NCI-H146 treated with DMSO at 0.1 percent for 48 hours (cell line): ENCODE measurements around the gene BID.

Experiments
- DNase-seq: peaks from one replicate; lab custom pipeline; 2025; ENCODE audit not compliant: unreplicated experiment; lab: John Stamatoyannopoulos, UW

The BID gene

DNA sequence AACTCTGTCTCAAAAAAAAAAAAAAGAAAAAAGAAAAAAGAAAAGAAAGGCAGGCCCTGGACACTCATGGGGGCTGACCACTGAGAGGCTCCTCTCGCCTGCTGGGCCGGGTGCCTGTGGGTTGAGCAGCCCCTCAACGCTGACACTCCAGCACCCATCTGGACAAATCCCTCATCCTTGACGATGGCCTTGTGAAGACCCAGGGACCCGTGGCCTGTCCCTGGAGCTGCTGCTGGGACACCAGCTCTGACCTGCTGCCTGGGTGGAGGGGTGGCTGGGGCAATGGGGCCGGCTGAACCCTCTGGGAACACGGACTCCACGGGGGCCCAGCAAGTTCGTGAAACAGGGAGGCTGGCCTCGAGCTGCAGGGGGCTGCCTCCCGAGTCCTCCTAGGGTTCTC is 10.5 kb upstream of the BID start:
- DNase-seq: no peak

- DNase-seq: no peak
Observed at GRCh38 chr22:17783773-17784480, 9.7 kb upstream of the BID start.

DNA sequence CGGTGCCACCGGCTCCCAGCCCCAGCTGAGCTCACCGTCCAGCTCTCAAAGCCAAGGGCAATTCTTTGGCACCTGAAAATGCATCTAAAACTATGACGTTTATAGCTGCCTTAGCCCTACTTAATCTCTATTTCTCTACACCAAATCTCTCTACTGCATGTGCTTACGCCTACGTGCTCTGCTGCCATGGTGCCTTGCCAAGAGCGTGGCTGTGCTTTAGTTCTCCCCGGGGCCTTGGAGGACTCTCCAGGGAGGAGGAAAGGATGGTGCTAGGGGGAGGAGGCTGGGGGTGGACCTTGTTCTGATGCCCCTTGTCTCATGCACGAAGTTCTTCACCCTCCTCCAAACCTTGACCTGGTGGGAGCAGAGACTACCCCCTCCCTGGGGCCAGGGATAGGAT is 9.0 kb upstream of the BID start:
- DNase-seq: no peak

DNA sequence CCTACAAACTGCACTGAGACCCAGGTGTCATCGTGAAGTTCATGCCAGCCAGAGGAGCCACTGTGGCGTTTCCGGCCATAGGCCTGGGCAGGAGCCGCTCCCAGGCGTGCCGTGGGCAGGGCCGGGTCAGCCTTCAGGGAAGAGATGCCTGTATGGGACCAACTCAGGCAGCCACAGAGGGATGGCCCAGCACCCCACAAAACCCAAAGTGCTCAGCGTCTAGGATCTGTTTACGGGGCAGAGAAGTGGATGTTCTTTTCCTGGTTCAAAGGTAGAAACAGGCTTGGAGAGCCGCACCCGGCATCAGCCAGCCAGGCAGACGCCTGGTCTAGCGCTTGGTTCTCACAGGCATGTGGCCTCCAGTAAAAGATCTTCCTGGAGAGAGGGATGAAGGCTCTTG is 8.4 kb upstream of the BID start:
- DNase-seq: no peak

DNA sequence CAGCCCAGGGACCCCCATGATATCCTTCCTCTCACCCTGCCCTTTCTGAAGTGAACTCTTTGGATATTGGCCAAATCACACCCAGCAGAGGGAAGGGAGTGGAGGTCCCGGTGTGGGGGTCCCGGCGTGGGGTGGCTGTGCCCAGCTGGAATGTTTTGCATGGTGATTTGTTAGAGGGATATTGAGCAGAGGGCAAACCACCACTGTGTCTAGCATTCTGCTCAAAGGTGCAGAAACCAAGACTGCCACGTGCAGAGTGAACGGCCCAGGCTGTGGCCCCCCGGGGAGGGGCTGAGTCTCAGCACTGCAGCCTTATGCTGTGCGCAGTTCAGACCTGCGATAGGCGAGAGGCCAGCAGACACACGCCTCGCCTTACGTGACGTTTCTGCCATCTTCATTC is 7.9 kb upstream of the BID start:
- no peak for DNase-seq

DNA sequence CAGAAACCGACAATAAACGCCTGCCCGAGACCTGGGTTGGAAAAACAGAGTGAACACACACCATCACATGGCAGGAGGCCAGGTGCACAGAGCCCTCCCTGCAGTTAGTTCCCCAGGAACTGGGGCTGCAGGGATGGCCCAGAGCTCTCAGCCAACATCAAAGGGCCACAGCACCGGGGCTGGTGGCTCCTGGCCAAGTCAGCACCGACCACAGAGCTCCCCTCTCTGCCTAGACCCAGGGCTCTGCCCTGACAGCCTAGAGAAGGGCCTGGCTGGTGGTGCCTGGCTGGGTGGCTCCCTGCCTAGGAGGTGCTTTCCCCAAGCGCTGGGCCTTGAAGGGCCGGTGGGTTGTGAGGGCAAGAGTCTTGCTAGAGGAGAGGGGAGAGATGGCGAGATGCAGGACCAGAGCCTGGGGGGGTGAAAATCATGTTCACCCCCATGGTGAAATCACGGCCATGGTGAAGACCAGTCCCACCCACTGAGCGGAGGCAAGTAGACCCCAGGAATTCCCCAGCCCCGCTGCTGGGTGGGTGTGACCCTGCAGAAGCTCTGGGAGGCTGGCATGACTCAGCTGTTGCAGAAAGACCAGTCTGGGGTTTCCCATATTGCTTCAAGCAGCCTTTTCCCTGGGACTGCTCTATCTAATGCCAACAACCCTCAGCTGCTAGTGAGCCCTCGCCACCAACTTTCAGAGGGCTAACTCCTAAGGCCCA is 7.2 kb upstream of the BID start:
- no peak for DNase-seq

- no peak for DNase-seq
Observed at GRCh38 chr22:17780741-17781318, 6.6 kb upstream of the BID start.

DNA sequence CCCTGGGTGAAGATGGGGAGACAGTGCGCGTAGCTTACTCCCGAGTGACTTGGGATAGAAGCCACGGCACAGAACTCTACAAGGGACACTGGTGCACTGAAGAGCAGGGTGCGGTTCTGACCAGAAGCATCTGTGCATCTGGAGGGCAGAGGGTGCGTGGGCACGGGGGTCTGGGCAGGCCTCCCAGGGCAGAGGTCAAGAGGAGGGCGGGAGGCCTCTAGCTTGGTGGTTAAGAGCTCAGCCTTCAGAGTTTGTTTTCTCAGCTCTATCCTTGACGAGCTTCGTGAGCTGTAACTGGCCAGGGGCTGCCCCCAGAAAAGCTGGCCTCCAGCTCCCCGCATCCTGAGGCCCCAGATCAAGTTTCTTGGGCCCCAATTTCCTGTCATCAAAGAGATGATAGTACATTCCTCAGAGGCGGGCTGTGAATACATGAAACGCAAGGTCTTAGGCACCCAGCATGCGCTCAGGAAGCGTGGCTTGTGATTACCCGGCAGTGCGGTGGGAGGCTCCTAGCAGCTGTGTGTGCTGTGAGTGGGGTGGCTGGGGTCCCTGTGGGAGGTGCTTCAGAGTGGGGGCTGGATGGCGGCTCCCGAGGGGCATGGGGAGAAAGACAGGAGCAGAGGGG is 6.0 kb upstream of the BID start:
- no peak for DNase-seq

DNA sequence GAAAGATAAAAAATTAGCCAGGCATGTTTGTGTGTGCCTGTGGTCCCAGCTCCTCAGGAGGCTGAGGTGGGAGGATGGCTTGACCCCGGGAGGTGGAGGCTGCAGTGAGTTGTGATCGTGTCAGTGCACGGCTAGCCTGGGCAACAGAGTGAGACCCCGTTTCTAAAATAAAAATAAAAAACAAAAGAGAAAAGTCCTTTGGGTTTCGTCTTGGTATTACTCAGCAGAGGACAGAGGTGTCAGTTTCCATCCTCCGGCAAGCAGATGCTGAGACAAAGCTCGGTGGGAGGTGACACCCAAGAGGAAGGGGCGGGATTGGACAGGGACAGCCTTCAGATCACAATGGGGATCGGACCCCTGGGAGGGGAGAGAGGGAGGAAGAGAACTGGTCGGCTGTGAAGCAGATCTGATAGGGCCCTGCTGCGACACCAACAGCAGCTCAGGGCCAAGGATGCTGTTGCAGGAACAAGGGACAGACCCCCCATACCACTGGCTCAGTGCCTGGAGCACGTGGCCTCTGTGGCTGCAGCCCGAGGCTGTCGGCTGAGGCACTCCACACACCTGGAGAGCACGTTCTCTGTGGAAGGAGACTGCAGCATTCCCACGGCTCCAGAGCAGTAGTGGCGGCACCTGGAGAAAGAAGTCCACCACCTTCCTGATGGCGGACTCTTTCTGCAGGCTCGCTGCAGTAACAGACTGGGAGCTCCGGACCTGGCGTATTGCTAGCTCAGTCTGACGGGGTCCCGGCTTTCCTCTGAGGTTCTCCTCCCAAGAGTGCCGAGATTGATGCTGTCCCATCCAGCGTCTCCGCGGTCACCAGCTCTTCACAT is 5.2 kb upstream of the BID start:
- DNase-seq: peak; percentile 2

- DNase-seq: no peak
Observed at GRCh38 chr22:17778412-17778976, 4.2 kb upstream of the BID start.

GRCh38 chr22:17777717-17778044 is 3.4 kb upstream of the BID start:
- no peak for DNase-seq

DNA sequence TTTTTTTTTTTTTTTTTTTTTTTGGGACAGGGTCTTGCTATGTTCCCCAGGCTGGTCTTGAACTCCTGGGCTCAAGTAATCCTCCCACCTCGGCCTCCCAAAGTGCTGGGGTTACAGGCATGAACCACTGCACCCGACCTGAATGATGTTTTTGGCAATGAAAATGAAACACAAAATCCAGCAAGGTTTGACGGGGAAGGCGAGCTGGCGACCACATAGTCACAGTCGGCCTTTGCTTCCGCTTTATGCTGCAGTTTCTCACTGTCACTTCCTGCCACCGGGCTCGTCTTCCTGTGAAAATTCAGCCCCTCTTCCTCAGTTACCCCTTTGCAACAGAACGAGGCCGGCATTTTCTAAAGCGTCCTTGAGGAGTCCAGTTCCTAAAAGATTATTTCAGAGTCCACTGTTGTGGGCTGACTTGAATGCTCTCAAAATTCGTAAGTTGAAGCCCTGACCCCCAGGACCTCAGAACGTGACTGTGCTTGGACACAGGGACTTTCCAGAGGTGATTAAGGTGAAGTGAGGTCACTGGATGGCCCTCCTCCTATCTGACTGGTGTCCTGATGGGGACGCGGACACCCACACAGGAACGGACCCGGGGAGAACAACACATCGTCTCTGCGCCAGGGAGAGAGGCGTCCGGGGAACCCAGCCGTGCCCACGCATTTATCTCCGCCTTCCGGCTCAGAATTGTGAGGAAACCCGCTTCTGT is 2.9 kb upstream of the BID start:
- no peak for DNase-seq

DNA sequence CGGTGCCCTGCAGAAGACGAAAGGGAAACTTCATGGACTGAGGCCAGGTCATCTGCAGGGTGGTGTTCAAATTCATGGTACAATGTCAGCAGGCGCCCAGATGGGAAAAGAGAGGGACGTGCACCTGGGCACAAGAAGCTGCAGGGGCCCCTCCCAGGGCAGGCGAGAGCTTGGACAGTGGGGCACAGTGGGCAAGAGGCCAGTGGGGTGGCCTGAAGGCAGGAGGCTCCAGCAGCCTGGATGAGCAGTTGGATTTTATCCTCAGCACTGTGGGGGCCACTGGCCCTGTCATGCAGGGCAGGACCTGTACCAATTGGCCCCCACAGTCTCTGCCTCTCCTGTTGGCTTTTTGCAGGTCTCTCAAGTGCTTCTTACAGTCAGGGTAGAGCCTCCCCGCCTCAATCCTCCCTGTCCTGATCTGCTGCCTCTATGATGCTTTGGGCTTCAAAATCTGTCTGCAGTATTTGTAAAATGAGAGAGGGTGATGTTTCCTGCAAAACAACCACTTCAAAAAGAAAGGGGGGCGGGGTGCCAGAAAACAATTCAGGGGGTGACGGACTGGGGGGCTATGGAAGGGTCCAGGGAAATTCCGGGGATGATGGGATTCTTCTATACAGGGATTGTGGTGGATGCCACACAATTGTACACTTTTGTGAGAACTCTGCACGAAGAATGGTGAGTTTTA is 1.7 kb upstream of the BID start:
- DNase-seq: no peak

GRCh38 chr22:17774926-17775685 is 837 bp upstream of the BID start:
- DNase-seq: no peak

GRCh38 chr22:17773606-17774205 is 563 bp downstream of the BID start:
- peak; percentile 6 for DNase-seq

DNA sequence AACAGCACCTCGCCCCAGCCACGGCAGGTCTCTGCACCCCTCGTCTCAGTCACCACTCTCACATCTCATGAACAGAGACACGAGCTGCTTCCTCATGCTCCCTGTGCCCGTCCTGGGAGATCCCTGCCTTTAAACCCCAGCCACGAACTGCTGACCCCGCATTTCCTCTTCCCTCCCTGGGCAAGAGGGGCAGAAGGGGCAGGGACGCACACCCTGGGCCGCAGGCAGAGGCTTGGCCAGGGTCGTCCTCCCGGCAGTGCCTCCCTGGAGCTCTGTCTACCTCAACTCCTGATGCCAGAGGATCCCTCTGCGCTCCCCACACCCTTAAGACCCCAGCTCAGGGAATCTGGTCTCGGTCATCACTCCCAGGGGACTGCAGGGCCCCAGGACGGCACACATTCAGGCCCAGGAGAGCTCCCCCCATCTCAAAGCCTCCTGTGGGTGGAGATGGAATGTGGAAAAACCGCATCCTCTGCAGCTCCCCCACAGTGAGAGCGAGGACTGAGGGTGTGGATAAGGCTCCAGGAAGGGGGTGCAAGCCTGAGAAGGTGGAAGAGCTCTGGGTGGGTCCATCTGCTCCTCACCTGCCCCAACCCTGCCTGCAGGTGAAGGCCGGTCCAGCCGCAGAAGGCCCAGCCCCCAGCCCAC is 1.2 kb downstream of the BID start:
- DNase-seq: no peak

GRCh38 chr22:17772249-17772957 is 1.9 kb downstream of the BID start:
- DNase-seq: no peak
